Activated CD8-positive, alpha-beta memory T cell treated with anti-CD3 and anti-CD28 coated beads for 4 hours (primary cell): ENCODE measurements around the gene MAST4.

Experiments used
- DNase-seq, 2 donors: peaks; one replicate each; pipeline ENCODE4 v3.0.0-alpha.2; 2020; ENCODE audit warnings: low read depth in 2 of 2

MAST4 gene

GRCh38 chr5:66989286-66989685 is 393.1 kb downstream of the MAST4 start:
- no peak for DNase-seq

GRCh38 chr5:66989781-66990180 is 393.6 kb downstream of the MAST4 start:
- no peak for DNase-seq

DNA sequence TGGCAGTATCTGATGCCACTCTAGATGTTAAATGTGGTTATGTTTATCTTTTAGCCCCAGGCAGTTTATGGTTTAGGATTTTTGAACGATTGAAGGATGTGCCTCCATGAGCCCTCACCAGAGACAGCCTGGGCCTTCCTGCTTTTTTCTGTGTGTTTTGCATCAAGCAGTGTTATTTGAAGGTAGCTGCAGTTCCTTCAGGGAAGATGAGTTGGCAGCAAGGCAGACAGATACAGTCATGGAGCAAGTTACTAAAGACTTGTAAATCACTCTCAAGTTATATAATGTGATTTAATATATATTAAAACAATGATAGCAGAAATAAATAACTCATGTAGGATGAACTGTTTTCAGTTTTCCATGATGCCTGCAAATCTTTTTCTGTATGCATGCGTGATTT is 395.6 kb downstream of the MAST4 start:
- no peak for DNase-seq

DNA sequence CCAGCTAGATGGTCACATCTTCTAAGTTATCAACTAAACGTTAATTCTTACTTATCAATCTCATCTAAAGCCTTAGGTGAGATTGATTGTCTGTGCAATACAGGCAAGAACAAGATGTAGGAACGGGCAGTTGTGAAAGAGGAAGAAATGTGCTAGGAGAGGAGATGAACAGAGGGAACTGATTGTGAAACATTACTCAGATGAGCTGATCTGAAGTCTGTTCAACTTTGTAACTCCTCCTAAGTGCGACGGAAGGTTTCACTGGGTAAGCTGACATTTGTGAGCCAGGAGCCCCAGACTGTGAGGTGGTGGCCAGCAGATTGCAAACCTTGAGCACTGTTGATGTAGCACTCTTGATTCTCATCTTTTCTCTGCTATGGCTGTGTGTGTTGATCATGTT is 396.4 kb downstream of the MAST4 start:
- no peak for DNase-seq

DNA sequence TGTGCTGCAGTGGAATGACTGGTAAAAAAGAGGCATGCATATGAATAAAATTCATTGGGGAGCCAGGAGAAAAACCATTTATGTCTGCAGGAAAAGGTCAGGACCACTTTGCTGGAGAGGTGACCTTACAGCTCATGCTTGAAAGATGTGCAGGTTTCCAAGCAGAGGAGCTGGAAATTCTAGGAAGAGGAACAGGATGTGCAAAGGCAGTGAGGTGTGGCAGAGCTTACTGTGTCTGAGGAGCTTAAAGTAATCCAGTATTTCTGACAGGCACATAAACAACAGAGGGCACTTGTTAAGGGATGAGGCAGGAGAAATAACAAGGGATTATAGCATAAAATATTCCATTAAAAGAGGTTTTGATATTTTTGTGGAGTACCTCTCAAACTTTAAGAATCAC is 397.3 kb downstream of the MAST4 start:
- no peak for DNase-seq

DNA sequence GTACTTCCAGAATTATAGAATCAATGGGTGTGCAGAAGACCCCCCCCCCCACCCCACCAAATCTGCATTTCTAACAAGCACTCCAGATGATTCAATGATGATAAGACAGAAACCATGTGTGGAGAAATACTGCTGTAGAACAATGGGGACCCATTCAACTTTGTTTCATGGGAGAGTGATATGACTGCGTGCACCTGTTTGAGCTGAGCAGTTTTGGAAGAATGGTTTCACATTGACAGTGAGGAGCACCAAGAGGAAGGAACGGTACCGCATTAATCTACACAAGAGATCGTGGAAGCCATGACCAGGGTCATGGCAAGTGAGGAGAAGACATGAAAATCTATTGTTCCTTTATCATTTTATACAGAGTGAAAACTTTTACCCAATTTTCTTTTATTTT is 397.7 kb downstream of the MAST4 start:
- DNase-seq = no peak

DNA sequence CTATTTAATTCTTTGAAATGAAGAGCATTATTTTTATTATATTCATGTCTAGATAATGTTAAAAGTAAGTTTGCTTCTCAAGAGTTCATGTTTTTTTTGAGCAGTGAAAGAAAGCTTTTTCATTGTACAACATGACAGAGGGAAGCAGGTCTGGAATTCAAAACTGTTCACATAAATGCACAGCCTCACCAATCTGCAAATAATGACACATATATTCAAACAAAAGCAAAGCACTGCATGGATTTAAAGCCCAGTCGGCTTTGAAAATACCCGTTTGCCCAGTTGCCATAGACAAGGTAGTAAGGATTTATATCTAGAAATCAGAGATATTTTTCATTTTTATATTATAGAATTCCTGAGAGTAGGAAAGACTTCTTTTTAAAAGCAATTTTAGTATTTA is 398.6 kb downstream of the MAST4 start:
- no peak for DNase-seq

- DNase-seq = no peak
These were observed 404.7 kb downstream of the MAST4 start for GRCh38 chr5:67000794-67001475.

DNA sequence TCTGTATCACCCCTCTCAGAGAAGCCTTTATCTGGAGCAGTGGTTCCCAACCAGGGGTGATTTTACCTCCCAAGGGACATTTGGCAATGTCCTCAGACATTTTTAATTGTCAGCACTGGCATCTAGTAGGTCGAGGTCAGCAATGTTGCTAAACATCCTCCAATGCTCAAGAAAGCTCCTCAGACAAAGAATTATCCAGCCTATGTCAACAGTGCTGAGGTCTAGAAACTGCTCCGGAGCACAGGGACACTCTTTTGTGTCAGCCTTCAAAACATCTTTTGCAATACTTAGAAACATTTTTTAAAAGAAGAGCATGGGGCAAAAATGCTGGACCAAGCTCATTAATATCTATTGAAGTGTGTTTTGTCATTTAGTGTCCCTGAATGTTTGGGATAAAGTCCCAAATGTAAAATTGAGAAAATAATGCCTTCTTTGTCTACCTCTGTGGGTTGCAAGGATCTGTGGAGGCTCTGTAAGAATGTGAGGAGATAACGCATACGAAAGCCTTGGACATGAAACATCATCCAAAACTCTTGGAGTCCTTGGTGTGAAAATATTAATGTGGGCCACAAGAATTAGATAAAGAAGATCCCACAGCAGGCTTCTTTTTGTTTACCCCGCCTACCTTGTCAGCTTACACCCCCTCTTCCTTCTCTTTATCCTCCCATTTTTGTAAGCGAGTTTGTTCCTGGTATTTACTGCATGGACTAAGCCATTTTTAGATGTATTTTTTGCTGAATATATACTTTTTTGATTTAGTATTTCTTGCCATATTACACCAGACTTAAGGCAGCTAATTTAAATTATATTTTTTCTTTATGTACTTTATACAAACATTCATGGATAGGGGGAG is 406.9 kb downstream of the MAST4 start:
- no peak for DNase-seq

DNA sequence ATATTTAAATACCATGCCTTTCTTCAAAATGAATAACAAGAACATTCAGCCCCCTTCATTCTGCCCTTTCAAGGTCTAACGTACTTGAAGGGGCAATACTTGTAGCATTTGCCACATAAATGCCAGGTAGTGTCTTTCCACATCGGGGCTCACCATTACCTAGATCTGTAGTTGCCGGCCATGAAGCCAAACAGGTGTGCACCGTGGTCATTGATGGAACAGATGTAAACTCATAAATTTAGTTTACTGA is 407.4 kb downstream of the MAST4 start:
- DNase-seq = no peak

DNA sequence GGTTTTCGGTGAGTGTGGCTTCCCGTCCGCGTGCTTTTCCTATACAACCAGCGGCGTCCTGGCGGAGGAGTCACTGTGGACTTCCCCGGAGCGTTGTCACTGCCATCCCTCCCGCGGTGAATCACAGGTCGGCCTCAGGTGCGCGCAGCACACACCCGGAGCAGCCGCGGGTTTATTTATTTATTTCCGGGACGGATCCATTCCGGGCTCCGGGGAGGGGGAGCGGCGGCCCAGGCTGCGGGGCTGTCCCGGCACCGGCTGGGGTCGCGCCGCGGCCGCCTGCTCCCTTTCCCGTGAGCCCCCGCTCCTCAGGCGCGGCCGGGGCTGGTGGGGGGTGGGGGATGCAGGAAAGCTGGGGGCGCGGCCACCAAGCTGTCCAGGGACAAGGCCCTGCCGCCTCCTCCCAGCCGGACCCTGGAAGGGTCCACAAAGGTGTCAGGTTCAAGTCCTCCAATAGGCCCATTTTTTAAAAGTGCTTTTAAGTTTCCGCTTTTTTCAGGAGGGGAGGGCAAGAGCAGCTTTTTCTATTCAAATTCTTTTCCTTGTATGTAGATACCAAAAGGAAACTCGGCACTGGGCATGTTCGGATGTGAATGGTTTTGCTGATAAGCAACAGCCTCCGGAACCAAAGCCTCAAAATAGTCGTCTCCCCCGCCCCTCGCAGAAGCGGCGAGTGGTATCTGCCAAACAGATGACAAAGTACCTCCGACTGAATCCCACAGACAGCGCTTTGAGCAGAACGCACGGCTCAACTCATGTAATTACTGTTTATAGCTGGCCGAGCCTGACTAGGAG is 407.9 kb downstream of the MAST4 start:
- DNase-seq = peak; percentile 71 to 84

DNA sequence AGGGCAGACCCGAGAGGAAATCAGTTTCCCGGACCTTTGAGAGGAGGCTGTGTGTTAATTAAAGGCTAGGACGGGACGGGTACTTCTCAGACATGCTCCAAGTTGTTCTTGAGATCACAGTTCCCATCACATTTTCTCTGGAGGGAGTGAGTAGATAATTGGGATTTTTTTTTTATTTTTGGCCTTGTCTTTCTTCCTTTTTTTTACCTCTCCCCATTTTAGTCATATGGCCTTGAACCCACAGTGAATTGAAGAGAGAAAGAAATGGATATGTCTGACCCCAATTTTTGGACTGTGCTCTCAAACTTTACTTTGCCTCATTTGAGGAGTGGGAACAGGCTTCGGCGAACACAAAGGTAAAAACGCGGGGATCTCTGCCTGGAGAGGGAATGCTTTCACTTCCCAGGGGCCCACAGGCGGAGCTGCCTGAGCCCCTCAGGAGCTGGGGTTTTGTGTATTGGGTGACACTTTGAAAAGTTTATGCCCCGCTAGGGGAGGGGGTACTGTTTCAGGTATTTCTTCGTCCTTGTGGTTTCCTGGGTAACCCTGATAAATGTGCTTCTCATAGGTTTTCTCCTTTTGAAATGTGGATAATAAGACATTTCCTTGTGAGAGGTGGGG is 408.6 kb downstream of the MAST4 start:
- DNase-seq = no peak

DNA sequence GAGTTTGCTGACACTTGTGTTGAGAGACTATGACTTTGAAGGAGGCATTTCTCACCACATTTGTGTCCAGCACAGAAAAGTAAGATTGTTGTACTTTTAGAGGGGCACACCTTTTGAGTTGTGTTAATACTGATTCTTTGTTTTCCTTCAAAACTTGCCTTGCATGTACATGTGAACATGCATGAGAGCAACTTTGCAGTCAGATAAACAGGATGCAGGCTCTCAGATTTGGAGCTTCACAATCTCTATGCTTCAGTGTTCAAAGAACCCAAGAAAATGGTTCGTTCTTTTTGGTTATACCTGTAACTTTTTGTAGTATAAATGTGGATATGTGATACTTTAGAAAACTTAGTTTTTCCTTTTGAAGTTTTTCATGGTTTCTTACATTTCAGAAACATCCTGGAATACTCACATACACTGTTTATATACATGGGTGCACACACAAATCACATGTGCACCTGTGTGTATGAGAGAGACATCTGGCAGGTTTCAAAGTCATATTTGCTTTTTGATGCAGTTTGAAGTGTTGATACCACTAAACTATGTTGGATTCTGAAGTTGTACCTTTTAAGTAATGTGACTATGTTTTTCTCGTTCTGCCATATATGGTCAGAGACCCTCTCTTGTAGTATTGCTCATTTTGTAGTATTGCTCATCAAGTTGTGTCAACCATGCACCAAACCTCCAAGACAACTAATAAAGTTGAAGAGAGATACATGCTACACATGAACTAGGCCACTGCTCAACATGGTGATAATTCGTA is 409.7 kb downstream of the MAST4 start:
- DNase-seq = no peak

DNA sequence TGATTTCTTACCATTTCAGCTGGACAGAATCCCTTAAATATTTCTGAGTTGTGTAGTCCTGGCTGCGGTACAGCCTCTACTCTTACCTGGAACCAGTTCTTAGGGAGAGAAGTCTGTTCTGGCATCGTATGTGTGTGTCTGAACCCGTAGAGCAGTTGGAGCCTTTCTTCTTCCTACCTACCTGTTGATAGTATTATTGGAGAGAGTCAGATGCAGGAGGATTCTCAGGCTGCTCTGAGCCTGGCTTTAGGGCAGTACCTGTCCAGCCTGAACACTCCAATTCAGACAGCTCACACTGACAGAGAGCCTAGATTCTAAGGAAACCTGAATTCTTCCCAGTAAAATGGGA is 410.3 kb downstream of the MAST4 start:
- no peak for DNase-seq

- no peak for DNase-seq
These were observed 412.8 kb downstream of the MAST4 start for GRCh38 chr5:67009028-67009427.

- DNase-seq = no peak
These were observed 414.7 kb downstream of the MAST4 start for GRCh38 chr5:67010684-67011409.

DNA sequence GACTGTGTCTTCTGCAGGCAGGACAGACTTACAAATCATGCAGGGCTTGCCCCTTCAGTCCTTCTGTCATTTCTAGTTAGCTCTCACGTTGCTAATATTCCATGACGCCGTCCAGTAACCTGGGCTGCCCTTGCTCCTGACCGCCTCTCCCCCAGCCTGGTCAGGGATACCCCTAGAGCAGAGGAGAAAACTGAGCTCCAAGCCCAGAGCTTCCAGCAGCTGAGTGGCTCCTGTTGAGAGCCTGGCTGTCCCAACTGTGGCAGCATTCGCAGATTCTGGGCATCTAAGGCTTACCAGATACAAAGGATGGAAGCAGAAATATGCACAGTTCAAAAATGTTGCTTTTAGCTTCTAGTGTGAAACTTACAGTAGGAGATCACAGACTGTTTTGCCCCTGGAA is 415.2 kb downstream of the MAST4 start:
- DNase-seq = no peak

DNA sequence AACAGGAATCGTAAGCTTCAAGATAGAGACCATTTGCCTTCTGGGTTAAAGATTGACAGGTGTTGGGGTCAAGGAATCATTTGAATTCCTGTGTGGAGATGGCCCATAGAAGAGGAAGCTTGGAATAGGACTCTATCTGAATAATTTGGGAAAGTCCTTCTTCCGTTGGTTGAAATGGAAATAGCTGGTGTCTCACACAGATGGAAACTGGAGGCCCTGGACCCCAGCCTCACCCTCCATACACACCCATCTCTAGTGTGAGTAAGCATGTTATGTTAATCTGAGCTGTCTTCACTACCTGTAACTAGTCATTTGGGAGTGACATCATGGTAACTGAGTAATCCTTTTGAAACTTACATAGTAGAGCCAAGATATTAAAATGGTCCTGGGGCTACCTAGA is 416.0 kb downstream of the MAST4 start:
- no peak for DNase-seq

DNA sequence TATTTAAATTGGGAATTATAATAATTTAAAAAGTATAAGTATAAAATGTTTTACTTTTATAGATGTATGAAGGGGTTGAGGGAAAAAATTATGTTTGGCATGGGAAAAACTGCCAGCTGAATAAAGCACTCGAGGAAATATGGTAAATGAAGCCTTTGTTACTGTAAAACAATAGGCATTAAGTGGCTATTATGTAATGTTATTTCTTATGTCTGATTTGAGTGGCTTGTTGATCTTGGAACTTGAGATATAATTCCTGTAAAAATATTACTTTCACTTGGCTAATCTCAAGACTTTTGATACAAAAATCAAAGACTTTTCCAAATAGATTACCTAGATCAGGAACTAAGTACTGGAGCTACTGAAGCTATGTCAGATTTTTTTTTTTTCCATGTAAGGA is 417.5 kb downstream of the MAST4 start:
- DNase-seq = no peak

DNA sequence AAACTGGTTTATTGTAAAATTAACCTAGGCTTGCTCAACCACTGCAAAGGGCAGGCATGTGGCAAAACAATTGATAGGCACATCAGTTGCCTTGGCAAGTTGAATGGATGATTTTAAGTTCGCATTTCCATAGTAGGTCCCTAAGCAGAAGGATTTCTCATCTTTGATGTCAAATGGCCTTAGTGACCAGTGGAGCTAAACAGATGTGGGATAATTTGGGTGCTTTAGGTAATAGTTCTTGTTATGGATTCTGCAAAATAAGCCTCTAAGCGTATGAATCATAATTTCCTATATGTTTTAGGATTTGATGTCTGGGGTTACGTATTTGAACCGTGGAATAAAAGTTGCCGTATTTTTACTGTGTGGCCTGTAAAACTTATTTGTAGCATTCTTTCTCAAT is 418.0 kb downstream of the MAST4 start:
- DNase-seq = no peak

DNA sequence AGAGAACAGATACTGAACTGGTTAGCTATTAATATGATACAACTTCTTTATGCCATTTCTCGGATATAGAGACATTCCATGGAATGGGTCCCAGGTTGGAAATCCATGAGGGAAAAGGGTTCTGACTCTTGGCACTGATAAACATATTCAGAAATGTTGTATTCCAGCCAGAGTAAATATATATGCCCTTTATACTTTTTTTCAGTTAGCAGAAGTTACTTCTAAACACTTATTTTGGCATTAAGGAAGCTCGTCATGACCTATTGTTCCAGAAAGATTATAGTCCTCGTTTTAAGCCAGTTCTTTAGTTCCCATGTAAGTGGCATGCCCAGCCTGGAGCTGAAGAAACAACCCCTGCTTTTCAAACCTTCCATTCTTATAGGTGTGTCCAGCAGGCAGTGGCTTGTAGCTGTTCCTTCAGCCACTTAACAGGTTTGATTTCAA is 418.8 kb downstream of the MAST4 start:
- DNase-seq = no peak
